Heart left ventricle (tissue), 13 donors: ENCODE data around the gene KREMEN1.

Source experiments
- POLR2A ChIP-seq, 2 donors: fragments of 450-650 bp; IDR thresholded peaks; one replicate each; pipeline ENCODE4 v1.6.1; 2017; ENCODE audit warnings: antibody characterized with exemption in 2 of 2, mild to moderate bottlenecking in 2 of 2, moderate library complexity in 2 of 2
- TF ChIP-seq, protein P1 (sequence below), 12 donors: fragments of 200-600 bp; sonication (generic) in 4 of 12; IDR thresholded peaks; one replicate each; pipeline versions ENCODE4 v1.5.0 to v1.8.0; 2018 to 2022; ENCODE audit warnings: antibody characterized with exemption in 12 of 12, mild to moderate bottlenecking in 5 of 12
- donor health status: ischemic (EF 13 %, LVEDD 7.1; RV severe dilation, severe dysfunction).
- donor health status: DM: no; HTN: yes; CAD: no.
- donor health status: DM: no; HTN: no; CAD: no.
- donor health status: ischemic (EF 25% LVEDD 6.9; RV normal size, moderate dysfunction).
- donor health status: ischemic (EF 25% LVEDD 5.7; RV mildly dilated, moderate dysfunction).
- donor health status: ischemic (EF 35%, LVEDD 5.7; RV mildly dilated, moderate dysfunction).
- donor health status: nonischemic (EF 11% LVEDD 7.7; RV severe dilation, severe dysfunction).
- donor health status: DM: yes; HTN: yes; CAD: no.
- donor health status: PGD.
- donor health status: ischemic (EF 29% LVEDD 5.4; RV normal size, mild dysfunction).
- donor health status: nonischemic (EF 23%, LVEDD 6.1; RV moderate dilation, normal function).

DNA sequence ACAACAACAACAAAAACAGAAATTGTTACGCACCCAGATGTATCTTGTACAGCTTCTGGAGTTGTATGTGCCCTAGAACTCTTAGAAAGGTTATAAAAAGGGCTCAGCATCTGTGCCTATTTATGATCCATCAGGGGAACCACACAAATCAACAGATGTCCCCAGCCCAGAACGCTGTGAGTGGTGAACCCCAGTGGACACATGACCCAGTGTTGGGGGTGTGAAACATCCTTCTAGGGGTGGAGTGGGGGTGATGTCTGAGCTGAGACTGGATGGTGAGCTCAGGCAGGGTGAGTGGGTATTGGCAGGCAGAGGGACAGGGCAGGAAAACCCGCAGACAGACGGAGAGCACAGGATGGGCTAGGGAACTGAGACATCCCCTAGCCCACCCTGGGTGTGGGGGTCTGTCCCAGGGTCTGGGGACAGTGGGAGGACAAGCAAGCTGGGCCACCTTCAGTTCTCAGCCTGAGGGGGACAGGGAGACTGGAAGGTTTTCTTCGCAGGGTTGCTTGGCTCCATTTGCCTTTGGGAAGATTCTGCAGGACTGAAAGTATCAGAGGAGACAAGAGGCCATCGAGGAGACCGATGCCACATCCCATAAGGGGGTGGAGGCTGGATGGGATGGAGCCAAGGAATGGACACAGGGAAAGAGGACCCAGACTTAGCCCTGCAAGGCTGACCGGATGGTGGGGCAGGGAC, 127.0 kb downstream of the KREMEN1 start:
- TF ChIP-seq, protein P1, sequence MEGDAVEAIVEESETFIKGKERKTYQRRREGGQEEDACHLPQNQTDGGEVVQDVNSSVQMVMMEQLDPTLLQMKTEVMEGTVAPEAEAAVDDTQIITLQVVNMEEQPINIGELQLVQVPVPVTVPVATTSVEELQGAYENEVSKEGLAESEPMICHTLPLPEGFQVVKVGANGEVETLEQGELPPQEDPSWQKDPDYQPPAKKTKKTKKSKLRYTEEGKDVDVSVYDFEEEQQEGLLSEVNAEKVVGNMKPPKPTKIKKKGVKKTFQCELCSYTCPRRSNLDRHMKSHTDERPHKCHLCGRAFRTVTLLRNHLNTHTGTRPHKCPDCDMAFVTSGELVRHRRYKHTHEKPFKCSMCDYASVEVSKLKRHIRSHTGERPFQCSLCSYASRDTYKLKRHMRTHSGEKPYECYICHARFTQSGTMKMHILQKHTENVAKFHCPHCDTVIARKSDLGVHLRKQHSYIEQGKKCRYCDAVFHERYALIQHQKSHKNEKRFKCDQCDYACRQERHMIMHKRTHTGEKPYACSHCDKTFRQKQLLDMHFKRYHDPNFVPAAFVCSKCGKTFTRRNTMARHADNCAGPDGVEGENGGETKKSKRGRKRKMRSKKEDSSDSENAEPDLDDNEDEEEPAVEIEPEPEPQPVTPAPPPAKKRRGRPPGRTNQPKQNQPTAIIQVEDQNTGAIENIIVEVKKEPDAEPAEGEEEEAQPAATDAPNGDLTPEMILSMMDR (IDR thresholded peaks at IDR 0.05), result no peak
- TF ChIP-seq POLR2A (IDR thresholded peaks at IDR 0.05), result no peak
